Measurements from ENCODE around the gene XIRP1. TPM values are rescaled to one million over a fixed set of nuclear protein-coding genes. Genes with fewer than 3 reads are reported as not detected.

XIRP1 gene
- total RNA-seq, 1 donor, result under 0.01 TPM

DNA sequence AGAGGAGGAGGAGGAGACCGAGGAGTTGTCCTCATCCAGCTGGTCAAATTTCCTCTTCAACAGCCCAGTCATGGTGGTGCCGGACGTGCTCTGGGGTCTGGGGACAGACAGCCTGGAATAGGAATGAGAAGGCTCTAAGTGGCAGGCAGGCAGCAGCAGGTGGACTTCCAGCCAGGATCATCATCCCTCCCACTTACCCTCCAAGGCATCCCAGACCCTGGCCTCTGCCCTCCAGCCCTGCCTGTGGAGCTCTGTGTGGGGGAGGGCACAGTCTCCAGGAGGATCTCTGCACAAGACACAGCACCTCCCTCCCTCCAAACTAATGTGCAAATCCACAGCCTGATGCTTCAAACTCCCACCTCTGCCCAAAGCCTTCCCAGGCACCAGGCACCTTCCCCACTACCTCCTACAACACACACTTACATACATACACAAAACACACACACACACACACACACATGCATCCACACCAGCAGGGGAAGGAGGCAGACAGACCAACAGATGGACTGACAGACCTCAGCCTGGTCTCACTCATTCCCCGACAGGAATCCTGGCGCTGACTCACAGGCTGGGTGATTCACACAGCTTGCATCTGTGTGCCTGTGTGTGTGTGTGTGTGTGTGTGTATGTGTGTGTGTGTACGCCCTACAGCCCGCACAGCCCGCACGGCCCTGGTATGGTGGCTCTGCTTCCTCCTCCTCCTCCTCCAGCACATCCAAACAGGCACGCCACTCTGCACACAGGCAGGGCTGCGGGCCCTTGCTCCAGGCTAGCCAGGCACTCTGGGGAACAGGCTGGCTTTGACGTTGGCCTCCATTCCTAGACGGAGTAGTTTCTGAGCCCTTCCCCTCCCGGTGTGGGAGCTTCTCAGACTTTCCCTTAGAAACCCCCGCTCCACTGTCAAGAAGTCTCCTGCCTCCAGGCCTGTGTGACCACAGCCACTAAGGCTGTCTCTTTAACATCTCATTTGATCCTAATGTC is 45.5 kb downstream of the XIRP1 start:
- Histone ChIP-seq H4K20me1 (ENCODE audit: insufficient read depth, low read length) (peaks cover 60% of the 10 kb centered on the region), H3K79me2 (ENCODE audit: insufficient read depth, low read length) (peaks cover 85% of the 10 kb centered on the region), H3K27ac (ENCODE audit: low read depth, low read length) (peak overlapping the region; percentile 84), H3K9me3 (ENCODE audit: low read depth, low read length) (no peaks in the 10 kb centered on the region), H3K36me3 (ENCODE audit: insufficient read depth, low read length) (peaks cover 47% of the 10 kb centered on the region), H3K4me2 (ENCODE audit: insufficient read depth, low read length) (peak overlapping the region; percentile 76), H3K4me1 (ENCODE audit: insufficient read depth, low read length) (peaks cover 59% of the 10 kb centered on the region), H3K27me3 (ENCODE audit: insufficient read depth, low read length) (no peaks in the 10 kb centered on the region), H2AFZ (ENCODE audit: low read length) (no peak overlapping the region), H3K4me3 (ENCODE audit: insufficient read depth, low read length) (peak overlapping the region; percentile 24)
- TF ChIP-seq CTCF (IDR thresholded peaks at IDR 0.05; ENCODE audit: extremely low read depth, low read depth, low read length), result no peak
- peak; percentile 98 for DNase-seq (ENCODE audit: insufficient read length, low spot score, missing footprints)

GRCh38 chr3:39146083-39146501 is 46.3 kb downstream of the XIRP1 start:
- H3K9me3 ChIP-seq (ENCODE audit: low read depth, low read length), result no peaks in the 10 kb centered on the region
- H3K4me3 ChIP-seq (ENCODE audit: insufficient read depth, low read length), result no peak overlapping the region
- peaks cover 60% of the 10 kb centered on the region for H4K20me1 ChIP-seq (ENCODE audit: insufficient read depth, low read length)
- peaks cover 59% of the 10 kb centered on the region for H3K4me1 ChIP-seq (ENCODE audit: insufficient read depth, low read length)
- peak overlapping the region; percentile 84 for H3K27ac ChIP-seq (ENCODE audit: low read depth, low read length)
- H3K36me3 ChIP-seq (ENCODE audit: insufficient read depth, low read length), result peaks cover 48% of the 10 kb centered on the region
- H3K27me3 ChIP-seq (ENCODE audit: insufficient read depth, low read length), result no peaks in the 10 kb centered on the region
- H3K4me2 ChIP-seq (ENCODE audit: insufficient read depth, low read length), result no peak overlapping the region
- H2AFZ ChIP-seq (ENCODE audit: low read length), result no peak overlapping the region
- H3K79me2 ChIP-seq (ENCODE audit: insufficient read depth, low read length), result peaks cover 88% of the 10 kb centered on the region
- no peak for TF ChIP-seq CTCF (IDR thresholded peaks at IDR 0.05; ENCODE audit: extremely low read depth, low read depth, low read length)
- no peak for DNase-seq (ENCODE audit: insufficient read length, low spot score, missing footprints)

DNA sequence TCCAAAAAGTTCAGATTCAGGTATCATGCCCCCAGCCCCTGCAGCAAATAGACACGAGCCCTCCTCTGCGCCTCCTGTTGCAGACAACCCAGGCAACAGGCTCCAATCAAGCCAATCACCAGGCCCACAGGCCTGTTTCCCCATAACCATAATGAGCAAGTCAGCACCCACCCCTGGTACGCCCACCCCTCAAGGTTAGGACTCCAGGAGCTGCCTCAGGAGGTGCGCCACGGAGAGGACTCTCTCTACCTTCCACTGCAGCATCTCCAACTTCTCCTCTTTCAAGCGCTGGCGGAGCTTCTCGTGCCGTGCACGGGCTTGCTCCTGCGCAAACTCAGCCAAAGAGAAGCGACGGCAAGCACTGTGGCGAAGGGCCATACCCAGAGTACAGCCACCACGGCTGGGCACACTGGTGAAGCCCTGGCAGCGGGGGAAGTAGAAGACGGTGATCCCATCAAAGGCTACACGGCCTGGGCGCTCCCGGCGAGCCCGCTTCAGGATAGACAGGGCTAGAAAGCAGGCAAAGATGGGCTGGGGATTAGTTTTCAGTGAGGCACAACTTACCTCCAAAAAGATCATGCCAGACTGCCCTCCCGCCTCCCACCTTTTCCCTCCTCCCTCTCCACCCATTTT is 47.5 kb downstream of the XIRP1 start:
- H3K4me2 ChIP-seq (ENCODE audit: insufficient read depth, low read length), result no peak overlapping the region
- no peaks in the 10 kb centered on the region for H3K9me3 ChIP-seq (ENCODE audit: low read depth, low read length)
- peaks cover 59% of the 10 kb centered on the region for H4K20me1 ChIP-seq (ENCODE audit: insufficient read depth, low read length)
- peaks cover 48% of the 10 kb centered on the region for H3K4me1 ChIP-seq (ENCODE audit: insufficient read depth, low read length)
- no peaks in the 10 kb centered on the region for H3K27me3 ChIP-seq (ENCODE audit: insufficient read depth, low read length)
- no peak overlapping the region for H3K4me3 ChIP-seq (ENCODE audit: insufficient read depth, low read length)
- peaks cover 89% of the 10 kb centered on the region for H3K79me2 ChIP-seq (ENCODE audit: insufficient read depth, low read length)
- H3K27ac ChIP-seq (ENCODE audit: low read depth, low read length), result no peak overlapping the region
- H3K36me3 ChIP-seq (ENCODE audit: insufficient read depth, low read length), result peaks cover 57% of the 10 kb centered on the region
- DNase-seq (ENCODE audit: insufficient read length, low spot score, missing footprints), result no peak
- H2AFZ ChIP-seq (ENCODE audit: low read length), result no peak overlapping the region
- TF ChIP-seq CTCF (IDR thresholded peaks at IDR 0.05; ENCODE audit: extremely low read depth, low read depth, low read length), result no peak
